ENCODE measurements around the gene BRMS1.
"Not testable (repeated sequence)": the region's sequence is repeated elsewhere in the genome, so short reads cannot be mapped to it uniquely, and the experiment has no call there.

The BRMS1 gene

DNA sequence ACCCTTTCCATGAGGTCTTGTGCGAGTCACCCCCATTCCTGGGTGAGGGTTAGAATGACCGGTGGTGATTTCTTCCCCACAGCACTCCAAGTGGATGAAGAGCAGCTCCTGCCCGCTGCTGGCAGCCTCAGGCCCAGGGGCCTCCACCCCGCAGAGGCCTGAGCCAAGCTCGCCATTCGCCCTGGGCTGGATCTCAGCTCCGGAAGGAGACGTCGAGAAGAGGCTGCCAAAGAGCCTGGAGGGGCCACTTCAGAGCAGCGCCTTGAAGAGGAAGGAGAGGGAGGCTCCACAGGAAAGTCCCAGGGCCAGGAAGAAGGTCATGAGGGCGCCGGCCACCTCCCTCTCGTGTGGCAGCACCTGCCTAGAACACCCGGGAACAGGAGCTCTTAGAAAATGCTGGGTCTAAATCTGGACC, 18.3 kb upstream of the BRMS1 start:
- no peak for DNase-seq

DNA sequence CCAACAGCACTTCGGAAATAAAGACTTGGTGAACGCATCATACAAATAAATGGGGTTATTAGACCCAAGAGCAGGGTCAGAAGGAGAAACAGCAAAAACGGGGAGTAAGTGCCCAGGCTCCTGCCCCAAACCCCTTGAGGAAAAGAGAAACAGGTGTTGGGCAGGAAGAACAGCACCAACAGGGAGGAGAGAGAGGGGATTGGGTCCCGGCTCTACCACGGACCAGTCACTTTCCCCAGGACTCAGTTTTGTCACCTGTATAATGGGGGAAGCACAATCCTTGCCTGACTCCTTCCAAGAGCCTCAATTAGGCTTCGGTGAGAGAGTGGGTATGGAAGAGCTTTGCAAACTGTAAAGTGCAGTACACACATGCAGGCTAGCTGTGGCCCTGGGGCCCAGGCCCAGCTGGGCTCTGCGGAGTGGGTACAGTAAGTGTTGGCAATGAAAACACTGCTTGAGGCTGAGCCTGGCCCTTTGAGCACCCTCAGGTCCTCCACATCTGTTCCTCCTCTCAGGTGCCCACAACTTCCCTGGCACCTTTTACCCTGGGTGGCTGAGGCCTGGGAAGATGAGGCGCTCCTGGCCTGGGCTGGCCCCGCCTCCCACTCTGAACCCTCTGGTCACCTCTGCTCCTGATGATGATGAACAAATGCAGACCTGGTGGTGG, 17.7 kb upstream of the BRMS1 start:
- DNase-seq = no peak

DNA sequence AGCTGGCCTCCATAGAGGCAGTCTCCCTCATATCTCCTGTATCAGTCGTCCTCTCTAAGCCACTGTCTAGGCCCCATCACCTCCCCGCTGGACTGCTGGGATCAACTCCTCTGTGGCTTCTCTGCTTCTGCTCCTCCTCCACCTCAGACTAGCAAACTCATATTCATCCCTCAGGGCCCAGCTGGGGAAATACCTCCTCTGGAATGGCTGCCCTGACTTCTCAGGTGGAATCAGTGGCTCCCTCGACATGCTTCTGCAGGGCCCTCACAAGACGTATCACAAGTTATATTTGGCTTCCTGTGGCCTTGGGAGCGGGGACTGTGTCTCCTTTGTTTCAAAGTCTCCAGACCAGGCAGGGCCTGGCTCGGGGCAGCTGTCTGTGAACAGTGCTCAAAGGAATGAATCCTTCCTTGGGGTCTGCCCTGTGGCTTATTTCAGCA, 16.6 kb upstream of the BRMS1 start:
- DNase-seq = no peak

DNA sequence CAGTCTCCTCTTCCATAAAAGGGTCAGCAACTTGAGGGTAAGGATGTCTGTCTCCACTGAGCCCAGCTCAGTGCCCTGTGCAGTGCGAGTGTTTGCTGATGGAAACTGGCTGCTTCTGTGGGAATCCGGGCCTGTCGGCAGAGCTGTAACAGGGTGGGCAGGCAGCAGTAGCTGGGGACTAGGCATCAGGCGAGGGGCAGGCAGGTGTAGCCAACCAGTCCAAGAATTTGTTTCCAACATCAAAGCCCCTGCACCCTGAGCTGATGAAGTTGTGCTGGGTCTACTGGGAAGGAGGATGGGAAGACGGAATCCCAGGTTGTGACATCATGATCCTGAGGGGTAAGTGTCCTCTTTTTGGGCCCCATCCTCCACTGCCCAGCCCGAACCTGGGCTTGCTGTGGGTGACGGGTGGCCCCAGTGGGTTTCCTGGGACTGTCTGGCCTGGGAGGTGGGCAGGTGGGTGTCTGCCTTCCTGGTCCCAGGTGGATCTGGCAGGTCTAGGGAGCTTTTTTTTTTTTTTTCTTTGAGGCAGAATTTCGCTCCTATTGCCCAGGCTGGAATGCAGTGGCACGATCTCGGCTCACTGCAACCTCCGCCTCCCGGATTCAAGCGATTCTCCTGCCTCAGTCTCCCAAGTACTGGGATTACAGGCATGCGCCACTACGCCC, 15.6 kb upstream of the BRMS1 start:
- DNase-seq = no peak

DNA sequence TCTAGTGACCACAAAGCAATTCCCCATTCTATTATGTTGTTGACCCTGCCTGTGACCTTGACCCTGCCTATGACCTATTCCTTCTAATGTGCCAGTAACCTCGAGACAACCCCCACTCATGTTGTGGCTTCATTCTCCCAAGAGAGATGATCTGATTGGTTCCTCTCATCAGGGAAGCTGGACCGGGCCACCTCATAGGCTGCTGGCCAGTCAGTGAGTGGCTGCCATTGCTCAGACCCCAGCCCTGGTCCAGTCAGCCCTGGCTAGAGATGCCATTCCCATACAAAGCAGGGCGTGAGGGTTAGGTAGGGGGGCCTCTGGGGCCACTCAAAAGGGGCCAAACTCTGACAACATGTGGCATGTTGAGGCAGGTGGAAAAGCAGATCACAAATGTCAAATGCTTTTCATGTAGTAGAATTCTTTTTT, 14.8 kb upstream of the BRMS1 start:
- no peak for DNase-seq

DNA sequence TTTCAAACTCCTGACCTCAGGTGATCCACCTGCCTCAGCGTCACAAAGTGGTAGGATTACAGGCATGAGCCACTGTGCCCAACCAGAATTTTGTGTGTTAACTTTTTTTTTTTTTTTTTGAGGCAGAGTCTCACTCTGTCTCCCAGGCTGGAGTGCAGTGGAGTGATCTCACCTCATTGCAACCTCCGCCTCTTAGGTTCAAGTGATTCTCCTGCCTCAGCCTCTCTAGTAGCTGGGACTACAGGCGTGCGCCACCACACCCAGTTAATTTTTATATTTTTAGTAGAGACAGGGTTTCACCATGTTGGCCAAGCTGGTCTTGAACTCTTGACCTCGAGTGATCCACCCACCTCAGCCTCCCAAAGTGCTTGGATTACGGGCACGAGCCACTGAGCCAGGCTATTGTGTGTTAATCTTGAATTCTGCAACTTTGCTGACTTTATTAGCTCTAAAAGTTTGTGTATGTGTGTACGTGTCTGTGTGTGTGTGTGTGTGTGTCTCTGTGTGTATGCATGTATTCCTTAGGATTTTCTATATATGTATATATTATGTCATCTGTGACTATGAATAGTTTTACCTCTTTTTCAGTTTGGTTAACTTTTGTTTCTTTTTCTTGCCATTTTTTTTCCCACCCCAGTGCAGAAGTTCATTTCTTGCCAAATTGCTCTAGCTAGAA, 5.8 kb upstream of the BRMS1 start:
- DNase-seq = not testable (repeated sequence)

DNA sequence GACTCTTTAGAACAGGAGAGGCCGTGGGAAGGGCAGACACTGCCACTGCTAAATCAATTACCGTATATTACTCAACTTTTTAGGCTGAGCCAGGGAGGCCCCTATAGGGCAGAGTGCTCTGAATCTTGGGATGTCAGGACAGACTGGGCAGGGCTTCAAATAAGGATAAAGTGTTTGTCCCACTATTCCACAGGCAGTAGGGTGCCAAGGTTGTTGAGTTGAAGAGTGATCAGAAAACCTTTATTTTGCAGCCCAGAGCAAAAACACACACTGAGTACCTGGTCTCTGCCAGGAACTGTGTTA, 4.1 kb upstream of the BRMS1 start:
- DNase-seq = no peak

DNA sequence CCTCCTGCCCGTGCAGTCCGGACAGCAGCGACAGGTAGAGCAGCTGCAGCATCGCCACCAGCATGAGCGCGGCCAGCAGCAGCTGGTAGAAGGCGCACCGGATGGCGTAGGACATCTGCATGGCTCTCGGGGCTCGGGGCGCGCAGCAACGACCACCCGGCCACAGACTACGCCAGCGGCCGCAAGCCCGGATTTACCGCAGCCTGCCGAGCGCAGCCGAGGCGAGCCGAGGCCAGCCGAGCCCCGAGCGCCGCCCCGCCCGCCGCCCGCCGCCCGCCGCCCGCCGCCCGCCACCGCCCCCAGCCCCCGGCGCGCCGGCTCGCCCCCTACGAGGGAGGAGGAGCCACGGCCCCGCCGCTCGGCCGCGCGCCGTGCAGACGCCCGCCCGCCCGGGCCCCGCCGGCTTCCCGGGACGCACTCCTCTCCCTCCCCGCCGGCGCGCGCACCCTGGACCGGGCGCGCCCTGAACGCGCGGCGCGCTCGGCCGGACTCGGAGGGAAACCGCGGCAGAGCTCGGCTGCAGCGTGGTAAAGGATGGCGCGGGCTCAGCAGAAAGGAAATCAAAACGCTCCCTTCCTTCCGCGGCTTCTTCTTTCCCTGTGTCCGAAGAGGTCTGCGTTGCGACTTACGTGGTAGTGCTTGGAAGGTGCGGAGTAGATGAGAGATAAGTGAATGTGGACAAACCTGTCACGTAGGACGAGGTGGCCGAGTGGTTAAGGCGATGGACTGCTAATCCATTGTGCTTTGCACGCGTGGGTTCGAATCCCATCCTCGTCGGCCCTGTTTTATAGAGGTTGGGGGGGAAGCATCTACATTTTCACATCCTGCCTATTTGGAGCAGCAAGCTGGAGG, 2.7 kb upstream of the BRMS1 start, which contains the start of gene B4GAT1:
B4GAT1 (minus strand) TSS at position 205 of the 852 bp plus-strand sequence; CDS start at position 121, 84 bp downstream.
- peak; percentile 89 for DNase-seq

DNA sequence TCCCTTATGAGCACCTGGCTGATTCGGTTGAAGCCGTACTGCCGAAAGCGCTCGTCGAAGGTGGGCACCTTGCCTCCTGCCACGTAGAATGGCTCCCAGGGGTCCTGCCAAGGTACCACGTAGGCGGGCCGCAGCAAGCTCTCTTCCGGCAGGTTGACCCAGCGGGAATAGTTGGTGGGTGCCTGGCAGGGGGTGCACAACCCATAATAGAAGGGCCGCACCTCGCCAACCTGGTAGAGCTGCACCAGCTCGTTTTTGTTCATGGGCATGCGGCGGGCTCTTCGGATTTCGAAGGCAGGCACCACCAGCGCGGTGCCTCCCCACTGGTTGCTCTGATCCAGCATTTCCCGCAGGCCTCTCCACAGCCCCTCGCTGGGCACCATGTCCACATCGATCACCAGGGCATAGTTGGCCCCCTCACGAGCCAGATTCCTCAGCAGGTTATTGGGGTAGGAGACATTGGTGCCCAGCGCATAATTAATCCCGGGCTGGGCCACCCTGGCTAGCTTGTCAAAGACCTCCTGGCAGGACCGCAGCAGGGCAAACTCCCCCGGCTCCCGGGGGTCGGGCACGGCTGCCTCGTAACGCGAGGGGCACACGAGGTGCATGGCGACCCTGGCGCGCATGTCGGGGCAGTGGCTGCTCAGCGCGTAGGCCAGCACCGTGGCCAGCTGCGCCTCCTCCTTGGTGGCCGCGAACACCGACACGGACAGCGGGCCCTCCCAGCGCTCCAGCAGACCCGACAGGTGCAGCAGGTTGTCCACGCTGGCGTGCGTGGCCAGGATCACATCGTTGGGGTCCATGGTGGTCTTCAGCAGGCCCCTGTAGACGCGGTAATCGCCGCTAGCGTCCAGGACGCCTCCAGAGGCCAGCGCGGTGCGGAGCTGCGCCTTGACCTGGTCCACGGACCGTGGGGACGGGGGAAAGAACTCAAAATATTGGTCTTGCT, 1.8 kb upstream of the BRMS1 start:
- no peak for DNase-seq

DNA sequence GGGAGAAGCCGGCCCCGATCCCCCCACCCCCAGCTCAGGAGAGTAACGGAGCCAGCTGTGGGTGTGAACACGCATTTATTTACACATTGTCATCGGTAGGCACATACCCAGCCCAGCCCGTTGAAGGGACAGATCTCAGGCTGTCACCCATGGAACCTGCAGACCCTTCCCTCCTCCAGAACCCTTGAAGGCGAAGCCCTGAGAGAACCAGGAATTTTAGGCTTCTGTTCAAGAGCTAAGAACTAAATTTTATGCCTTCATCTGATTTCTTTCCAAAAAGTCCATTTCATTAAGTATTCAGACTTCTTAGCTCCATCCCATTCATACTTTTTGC, 379 bp upstream of the BRMS1 start:
- no peak for DNase-seq

DNA sequence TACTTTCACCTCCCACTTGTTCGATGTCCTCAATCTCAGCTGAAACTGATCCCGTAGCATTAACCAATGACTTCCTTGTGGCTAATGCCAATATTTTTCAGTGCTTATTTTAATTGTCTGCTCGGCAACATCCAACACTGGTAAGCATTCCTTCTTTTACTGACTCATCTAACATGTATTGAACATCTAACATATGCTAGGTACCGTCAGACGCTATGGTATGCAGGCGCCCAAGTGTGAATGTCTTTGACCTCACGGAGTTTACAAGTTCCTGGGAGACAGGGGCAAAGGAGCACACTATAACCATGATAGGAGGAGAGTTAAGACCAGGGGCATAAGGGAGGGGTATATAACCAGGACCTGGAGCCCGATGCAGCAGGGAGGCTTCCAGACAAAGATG, 1.7 kb downstream of the BRMS1 start:
- DNase-seq = no peak

DNA sequence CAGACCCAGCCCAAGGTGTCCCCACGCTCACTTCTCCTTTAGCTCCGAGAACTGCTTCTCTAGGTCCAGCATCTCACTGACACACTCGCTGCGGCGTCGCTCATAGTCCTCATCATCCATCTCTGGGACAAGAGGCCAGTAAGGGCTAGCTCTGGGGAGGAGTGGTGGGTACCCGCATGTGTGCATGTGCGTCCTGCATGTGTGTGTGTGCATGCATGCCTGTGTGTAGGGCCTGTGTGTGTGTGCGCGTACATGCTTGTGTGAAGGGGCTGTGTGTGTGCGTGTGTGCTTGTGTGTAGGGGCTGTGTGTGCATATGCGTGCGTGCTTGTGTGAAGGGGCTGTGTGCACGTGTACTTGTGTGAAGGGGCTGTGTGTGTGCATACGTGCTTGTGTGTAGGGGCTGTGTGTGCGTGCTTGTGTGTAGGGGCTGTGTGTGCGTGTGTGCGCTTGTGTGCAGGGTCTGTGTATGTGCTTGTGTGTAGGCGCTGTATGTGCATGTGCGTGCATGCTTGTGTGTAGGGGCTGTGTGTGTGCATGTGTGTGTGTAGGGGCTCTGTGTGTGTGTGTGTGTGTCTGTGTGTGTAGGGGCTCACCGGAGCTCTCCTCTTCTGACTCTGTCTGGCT, 3.3 kb downstream of the BRMS1 start:
- no peak for DNase-seq

DNA sequence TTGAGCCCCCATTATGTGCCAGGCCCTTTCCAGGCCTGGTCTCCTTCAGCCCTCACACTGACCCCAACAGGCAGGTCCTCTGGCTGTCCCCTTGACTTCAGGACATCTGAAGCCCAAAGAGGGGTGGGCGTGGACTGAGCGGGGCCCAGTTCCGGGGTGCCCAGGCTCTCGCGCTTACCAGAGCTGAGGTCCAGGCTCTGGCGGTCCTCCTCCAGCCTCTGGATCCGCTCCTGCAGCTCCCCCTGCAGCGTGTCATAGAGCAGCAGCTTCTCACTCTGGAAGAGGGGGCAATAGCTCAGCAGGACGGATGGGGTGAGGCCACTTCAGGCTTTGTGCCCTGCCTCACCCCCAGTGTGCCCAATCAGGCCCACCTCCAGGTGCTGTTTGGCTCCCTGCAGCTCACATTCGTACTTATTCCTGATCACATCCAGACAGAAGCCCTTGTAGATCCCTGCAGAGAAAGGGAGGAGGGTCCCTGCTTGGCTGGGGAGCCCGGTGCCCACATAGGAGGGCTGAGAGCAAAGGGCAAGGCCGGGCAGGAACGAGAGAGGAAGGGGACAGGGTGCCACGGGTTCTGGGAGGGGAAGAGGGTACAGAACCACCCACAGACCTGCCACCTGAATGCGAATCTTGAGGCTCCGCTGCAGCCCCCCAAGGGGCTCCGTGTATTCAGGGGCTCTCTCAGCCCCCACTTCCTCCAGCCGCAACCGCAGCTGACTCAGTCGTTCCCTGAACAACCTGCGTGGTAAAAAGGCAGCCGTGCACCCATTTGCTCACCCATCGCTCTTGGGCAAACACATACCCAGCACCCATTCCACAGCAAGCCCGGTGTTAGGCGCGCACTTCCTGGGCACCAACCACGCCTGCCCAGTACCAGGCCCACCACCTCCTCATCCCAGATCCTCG, 4.1 kb downstream of the BRMS1 start:
- DNase-seq = no peak

DNA sequence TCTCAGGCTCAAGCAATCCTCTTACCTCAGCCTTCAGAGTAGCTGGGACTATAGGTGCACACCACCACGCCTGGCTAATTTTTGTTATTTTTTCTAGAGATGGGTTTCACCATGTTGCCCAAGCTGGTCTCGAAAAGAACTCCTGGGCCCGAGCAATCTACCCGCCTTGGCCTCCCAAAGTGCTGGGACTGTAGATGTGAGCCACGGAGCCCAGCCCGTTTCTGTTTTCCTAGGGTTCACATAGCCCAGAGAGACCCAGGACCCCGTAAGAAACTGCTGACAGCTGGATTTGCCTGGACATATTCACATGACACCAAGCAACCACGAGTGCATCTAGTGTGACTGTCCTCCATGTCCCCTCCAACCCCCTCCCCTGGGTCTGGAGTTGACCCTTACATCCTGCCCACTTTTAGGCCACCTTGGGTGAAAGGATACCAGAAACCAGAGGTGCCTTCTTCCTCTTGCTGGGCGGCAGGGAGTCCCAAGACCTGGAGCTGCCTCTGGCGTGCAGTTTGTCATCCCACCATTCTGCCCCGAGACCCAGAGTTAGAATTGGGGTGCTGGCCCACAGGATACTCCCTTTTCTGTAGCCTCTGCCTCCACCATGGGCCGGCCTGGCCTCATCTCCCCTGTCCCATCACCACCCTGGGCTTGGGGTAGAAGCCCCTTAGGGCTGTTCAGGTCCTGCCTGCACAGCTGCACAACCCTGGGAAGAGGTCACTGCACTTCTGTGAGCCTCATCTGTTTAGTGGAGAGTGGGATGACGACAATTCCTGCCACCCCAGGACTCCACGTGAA, 5.0 kb downstream of the BRMS1 start:
- DNase-seq = no peak

DNA sequence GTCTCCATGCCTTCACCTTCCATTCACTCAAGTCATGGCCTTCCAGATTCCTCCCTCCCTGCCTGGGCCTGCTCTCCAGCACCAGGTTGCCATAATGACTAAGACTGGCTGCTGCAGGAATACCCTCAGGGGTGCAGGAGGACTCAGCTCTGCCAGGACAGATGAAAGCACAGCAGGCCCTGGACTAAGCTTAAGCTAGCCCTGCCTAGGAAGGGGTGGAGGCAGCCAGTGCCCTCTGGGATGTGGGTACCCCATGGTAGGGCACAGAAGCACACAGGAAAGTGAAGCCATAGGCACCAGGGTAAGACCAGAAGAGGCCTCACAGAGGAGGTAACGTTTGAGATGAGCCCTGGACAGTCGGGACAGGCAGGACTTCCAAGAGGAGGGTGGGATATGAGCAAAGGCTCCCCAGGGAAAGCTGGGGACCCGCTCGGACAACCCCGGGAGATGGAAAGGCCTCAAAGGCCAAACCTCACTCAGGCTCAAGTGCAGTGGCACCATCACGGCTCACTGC, 5.7 kb downstream of the BRMS1 start:
- no peak for DNase-seq

DNA sequence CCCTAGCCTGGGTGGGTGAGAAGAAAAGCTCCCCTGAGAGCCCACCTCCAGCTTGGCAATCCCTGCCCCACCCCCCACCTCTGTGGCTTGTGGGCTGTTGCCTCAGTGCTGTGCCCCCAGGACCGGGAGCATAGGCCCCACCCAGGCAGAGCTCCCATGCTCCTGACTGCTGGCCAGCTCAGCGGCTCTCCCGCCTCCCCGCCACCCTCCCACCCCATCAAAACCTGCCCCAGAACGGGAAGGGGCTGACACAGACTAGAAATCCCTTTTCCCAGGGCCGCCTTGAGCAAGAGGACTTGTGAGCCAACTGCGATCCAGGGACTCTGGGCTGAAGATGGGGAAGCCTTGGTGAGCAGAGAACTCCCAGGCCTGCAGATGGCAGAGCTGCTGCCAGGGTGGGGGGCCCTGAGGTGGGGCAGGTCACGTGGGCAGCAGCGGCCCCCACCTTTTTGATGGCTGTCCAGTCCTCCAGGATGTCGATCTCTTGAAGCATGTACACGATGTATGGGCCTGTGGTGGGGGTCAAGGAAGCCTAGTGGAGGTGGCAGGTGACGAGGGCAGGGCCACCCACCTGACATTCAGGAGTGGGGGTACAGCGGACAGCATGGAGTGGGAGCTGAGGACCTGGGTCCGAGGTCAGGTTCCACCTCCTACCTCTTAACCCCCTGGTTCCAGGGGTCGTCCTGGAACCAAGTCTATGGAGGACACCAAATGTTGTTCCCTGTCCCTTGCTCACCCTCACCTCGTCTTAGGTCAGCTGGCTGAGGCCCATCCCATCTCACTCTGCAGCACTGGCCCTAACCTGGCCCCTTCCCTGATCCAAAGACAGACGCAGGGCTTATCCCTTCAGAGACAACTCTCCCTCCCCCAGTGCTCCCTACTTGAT, 6.4 kb downstream of the BRMS1 start:
- no peak for DNase-seq

DNA sequence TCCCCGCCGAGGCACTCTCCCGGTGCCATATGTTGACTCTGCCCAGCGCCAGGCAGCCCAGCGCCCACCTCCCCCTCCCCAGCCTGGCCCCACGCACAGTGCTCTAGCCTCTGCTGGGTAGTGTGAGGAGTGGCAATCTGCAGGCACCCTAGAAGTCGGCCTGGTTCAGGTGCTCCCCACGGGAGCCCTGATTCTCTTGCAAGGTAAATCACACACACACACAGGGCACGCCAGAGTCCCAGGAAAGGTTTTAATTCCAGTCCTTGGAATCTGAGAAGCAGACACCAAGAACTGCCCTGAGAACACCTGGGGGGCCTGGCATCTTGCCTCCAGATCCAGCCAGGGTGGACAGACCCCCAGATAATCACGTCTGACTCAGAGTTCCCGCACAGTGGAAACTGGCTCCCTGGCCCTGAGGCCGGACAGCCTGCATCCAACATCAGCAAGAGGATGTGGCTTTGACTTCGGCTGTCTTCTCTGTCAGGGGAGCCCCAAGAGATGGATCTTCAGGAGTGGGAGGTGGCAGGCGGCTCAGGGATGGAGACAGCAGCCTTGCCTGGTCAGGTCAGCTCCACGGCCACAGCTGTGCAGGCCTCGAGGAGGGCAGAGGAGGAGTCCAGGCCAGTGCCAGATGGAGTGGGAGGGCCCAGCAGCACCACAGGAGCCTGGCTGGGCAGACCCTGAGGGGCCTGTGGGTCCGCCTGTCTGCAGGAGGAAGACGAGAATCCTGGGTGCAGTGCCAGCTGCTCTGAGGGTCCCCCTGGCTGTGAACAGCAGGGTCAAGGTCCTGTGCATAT, 7.6 kb downstream of the BRMS1 start:
- no peak for DNase-seq
